AG04450 (cell line): ENCODE measurements around the gene KNSTRN. TPM values are rescaled to one million over a fixed set of nuclear protein-coding genes. Genes with fewer than 3 reads are reported as not detected.

Experiments
- CTCF ChIA-PET: fragments of 300-600, 350-600 bp; formaldehyde crosslinking; extraction: SDS; loops from one replicate; lab custom pipeline; 2022; ENCODE audit warnings: antibody characterized with exemption, inconsistent platforms; lab: Charles Lee
- POLR2A ChIA-PET: fragments of 350-600 bp; formaldehyde crosslinking; extraction: SDS; loops from one replicate; lab custom pipeline; 2021; ENCODE audit warnings: antibody characterized with exemption, inconsistent platforms; lab: Yijun Ruan, JAX
- DNase-seq: peaks from one replicate; pipeline ENCODE4 v3.0.0-alpha.2; 2011; ENCODE audit warnings: low read depth, low spot score
- H3K27ac ChIP-seq: one replicate; pipeline ENCODE4 v1.5.1; 2012; ENCODE audit warnings: low read depth, low read length, control low read depth
- H3K27me3 ChIP-seq: one replicate; pipeline ENCODE4 v1.6.0; 2012; ENCODE audit warnings: low read length; ENCODE audit not compliant: control insufficient read depth, insufficient read depth
- H3K4me3 ChIP-seq: 2 replicates; pipeline ENCODE4 v1.5.1; 2011; ENCODE audit warnings: mild to moderate bottlenecking, low read depth, low read length, control low read depth
- H3K9me3 ChIP-seq: 2 replicates; pipeline ENCODE4 v1.5.1; 2012; ENCODE audit warnings: low read length; ENCODE audit not compliant: control insufficient read depth, insufficient read depth
- CTCF ChIP-seq: IDR thresholded peaks from 2 replicates; pipeline ENCODE4 v1.5.1; 2011; ENCODE audit warnings: low read depth, low read length, control low read depth, inconsistent platforms
- polyA plus RNA-seq: library from polyadenylated mRNA; depleted of rRNA; stranded (reverse); fragments of >200 nt; gene quantifications from 2 replicates; pipeline ENCODE4 v1.2.3, GENCODE V29; 2011

KNSTRN gene
- polyA plus RNA-seq, 1 experiment = 18.2 TPM

- ChIA-PET POLR2A (no interaction called here), CTCF (interaction anchor here (0.6 to 4.0 kb wide), 7 partner anchors 56 to 150 kb away, joined by 3 to 41 read pairs (median 4); partner anchors contain the start of gene PLCB2)
Measured at GRCh38 chr15:40424483-40425115, 42.1 kb downstream of the KNSTRN start.

GRCh38 chr15:40425681-40426080, 43.2 kb downstream of the KNSTRN start:
- no peak for DNase-seq
- ChIA-PET POLR2A (no interaction called here), CTCF (interaction anchor here (0.9 to 1.4 kb wide), 3 partner anchors 57 to 147 kb away, joined by 3 to 7 read pairs (median 5); no protein-coding TSS in a partner anchor)
- H3K9me3 ChIP-seq = no peaks in the 10 kb centered on the region
- no peak overlapping the region for H3K4me3 ChIP-seq
- no peak overlapping the region for H3K27ac ChIP-seq
- peaks cover 23% of the 10 kb centered on the region for H3K27me3 ChIP-seq
- TF ChIP-seq CTCF = no peak

More at GRCh38 chr15:40424483-40425115, 42.1 kb downstream of the KNSTRN start:
- H3K27ac ChIP-seq = no peak overlapping the region
- no peak for DNase-seq
- H3K4me3 ChIP-seq = no peak overlapping the region
- H3K27me3 ChIP-seq = peaks cover 17% of the 10 kb centered on the region
- TF ChIP-seq CTCF = no peak
- no peaks in the 10 kb centered on the region for H3K9me3 ChIP-seq

GRCh38 chr15:40427188-40427587, 44.7 kb downstream of the KNSTRN start:
- ChIA-PET CTCF (interaction anchor here (1.3 kb wide), 1 partner anchor 210 kb away, joined by 3 read pairs; no protein-coding TSS in a partner anchor), POLR2A (no interaction called here)
- no peak for DNase-seq
- no peak for TF ChIP-seq CTCF
- Histone ChIP-seq H3K9me3 (no peaks in the 10 kb centered on the region), H3K4me3 (no peak overlapping the region), H3K27ac (no peak overlapping the region), H3K27me3 (peaks cover 25% of the 10 kb centered on the region)

GRCh38 chr15:40428185-40428584, 45.7 kb downstream of the KNSTRN start:
- ChIA-PET CTCF (no interaction called here), POLR2A (no interaction called here)
- no peak for DNase-seq
- Histone ChIP-seq H3K27me3 (peaks cover 30% of the 10 kb centered on the region), H3K27ac (no peak overlapping the region), H3K4me3 (no peak overlapping the region), H3K9me3 (no peaks in the 10 kb centered on the region)
- no peak for TF ChIP-seq CTCF

- no peak for TF ChIP-seq CTCF
- ChIA-PET POLR2A (no interaction called here), CTCF (interaction anchor here (1.5 kb wide), 1 partner anchor 155 kb away, joined by 5 read pairs; no protein-coding TSS in a partner anchor)
- Histone ChIP-seq H3K4me3 (no peak overlapping the region), H3K9me3 (no peaks in the 10 kb centered on the region), H3K27ac (no peak overlapping the region), H3K27me3 (peaks cover 39% of the 10 kb centered on the region)
- DNase-seq = no peak
Measured at GRCh38 chr15:40429068-40429710, 46.7 kb downstream of the KNSTRN start.
